Mesenteric fat pad (tissue), 1 donor: ENCODE results near the gene HDAC5. TPM values are rescaled to one million over a fixed set of nuclear protein-coding genes. Genes with fewer than 3 reads are reported as not detected.
"Not testable (repeated sequence)": the region's sequence is repeated elsewhere in the genome, so short reads cannot be mapped to it uniquely, and the experiment has no call there.

Source experiments
- DNase-seq: peaks from one replicate; pipeline ENCODE4 v3.0.0-alpha.2; 2020; ENCODE audit warnings: low spot score
- long read RNA-seq: library from polyadenylated mRNA; unstranded; transcript quantifications from one replicate; pipeline ENCODE4 v2.0.0, GENCODE V29; 2020
- total RNA-seq: library from RNA; stranded (reverse); fragmentation: NEBNext Ultra II Directional; extraction: Animal tissue kit (Norgen Biotek cat#: 25700); gene quantifications from one replicate; pipeline ENCODE4 v1.2.1, GENCODE V29; 2021
- donor health status: DM: yes; HTN: yes; CAD: no.

The HDAC5 gene
- 34.9 TPM for total RNA-seq
- long read RNA-seq, full-length matches to known transcripts, result 9 of 68 reads
- long read RNA-seq, partial matches to known transcripts, result 35 of 68 reads
- long read RNA-seq, other reads (novel, unspliced or antisense), result 24 of 68 reads

DNA sequence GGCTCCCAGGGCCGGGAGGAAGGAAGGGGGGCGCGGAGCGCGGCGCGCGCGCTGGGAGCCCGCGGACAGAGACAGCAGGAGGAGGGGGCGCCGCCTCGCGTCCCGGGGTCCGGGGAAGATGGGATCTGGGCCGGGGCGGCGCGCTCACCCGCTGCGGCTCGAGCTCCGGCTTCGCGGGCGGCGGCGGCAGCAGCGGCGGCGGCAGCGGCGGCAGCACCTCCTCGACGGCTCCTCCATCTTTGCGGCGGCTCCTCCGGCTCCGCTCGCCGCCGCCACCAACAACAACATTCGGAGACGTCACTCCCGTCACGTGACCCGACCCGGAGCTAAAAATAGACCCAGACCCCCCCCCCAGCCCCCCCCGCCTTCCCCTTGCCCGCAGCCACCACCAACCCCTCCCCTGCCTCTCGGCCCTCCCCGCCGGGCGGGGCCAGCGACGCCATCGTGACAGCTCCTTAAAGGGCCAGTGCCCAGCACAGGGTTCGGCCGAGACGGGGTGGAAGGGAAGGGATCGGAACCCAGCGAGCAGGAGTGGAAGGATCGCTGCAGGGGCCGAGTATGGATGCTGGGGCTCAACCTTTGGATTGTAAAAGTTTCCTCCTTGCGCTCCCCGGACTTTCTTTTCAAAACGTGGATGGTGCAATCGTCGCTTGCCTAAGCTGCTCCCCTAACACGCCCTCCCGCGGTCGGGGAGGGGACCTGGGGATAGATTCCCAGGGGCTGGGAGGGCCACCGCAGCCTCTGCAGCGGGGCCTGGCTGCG lies at the start of gene HDAC5:
Gene HDAC5, minus strand, starts transcription at position 286 of the 762 bp plus-strand sequence. CDS start 6,126 bp downstream, outside the sequence.
- peak; percentile 98 for DNase-seq

- DNase-seq, result no peak
Measured at GRCh38 chr17:44171931-44172455, 48.6 kb upstream of the HDAC5 start.

GRCh38 chr17:44170499-44171201 lies 47.2 kb upstream of the HDAC5 start, which contains the start of gene ASB16:
Gene ASB16 (plus strand): TSS chr17:44170704. CDS start chr17:44170790, 86 bp downstream.
- no peak for DNase-seq

DNA sequence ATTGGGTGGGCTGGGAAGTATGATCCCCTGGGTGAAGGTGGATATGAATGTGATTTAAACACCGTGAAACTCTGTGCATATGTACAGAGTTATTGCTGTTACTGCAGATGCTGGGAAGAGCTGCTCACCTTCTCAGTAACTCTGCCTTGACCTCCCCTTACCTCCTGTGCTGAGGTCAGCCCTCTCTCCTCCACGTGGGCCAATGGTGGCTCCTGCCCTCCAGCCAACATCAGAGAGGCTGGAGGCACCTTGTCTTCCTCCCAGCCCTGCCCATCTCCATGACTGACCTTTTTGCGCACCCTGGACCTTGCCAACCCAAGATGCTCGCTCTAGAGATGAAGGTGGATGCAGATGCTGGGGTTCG lies 46.7 kb upstream of the HDAC5 start:
- DNase-seq, result no peak

DNA sequence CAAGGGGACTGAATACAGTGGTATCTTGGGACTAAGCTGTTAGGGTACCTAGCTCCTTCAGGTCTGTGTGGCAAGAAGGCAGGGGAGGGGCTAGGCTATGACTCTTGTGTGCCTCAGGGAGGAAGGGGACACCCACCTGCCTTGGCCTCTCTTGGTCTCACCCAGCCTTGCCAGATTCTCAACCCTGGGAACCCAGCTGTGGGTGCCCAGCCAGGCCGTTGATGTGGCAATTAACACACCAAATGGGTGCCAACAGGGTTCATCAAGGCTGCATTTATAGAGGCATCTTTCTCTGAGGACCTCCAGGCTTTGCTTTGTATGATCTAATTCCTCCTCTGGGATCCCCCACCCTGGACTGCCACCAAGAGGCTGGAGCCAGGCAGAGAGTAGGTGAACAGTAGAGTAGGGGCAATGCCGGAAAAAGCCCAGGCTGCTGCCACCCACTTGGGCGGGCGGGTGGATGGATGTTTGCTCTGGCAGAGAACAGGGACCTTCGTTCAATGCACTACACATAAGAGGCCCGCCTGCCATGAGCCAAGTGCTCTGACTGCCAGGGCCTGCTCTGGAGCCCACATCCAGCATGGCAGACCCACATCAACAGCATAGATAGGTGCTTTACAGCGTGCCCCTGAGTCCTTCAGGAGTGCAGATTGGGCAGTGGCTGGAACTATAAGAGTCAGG lies 43.9 kb upstream of the HDAC5 start:
- DNase-seq, result no peak

DNA sequence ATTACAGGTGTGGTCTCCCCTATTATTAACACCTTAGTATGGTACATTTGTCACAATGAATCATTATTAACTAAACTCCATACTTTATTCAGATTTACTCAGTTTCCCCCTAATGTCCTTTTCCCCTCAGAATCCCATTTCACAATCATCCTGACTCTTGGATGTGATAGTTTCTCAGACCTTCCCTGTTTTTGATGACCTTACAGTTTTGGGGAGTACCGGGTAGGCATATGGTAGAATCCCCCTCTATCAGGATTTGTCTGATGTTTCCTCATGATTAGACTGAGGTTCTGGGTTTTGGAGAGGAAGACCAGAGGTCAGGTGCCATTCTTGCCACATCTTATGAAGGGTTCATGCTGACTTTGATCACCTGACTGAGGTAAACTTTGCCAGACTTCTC lies 41.0 kb upstream of the HDAC5 start:
- no peak for DNase-seq

DNA sequence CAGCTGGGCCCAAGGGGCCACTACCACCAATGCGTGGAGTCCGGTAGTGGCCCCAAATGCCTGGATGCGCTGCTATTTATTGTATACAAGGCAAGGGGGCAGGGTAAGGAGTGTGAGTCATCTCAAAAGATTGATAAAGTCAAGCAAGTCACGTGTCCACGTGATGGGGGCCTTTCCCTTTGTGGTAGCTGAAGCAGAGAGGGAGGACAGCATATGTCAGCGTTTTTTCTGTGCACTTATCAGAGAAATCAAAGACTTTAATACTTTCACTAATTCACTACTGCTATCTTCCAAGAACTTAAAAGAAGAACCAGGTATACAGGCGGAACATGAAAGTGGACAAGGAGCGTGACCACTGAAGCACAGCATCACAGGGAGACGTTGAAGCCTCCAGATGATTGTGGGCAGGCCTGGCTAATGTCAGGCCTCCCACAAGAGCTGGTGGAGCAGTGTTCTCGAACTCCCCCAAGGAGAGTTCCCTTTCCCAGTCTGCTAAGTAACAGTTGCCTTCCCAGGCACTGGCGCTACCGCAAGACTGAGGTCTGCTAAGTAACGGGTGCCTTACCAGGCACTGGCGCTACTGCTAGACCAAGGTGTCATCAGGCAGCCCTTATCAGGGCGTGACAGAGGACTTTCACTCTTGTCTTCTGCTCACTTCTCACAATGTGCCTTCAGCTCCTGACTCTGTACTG lies 36.2 kb upstream of the HDAC5 start:
- no peak for DNase-seq

GRCh38 chr17:44155488-44155887 lies 32.0 kb upstream of the HDAC5 start:
- DNase-seq, result no peak

- no peak for DNase-seq
Measured at GRCh38 chr17:44152875-44153274, 29.4 kb upstream of the HDAC5 start.

- DNase-seq, result no peak
Measured at GRCh38 chr17:44149750-44150329, 26.4 kb upstream of the HDAC5 start.

DNA sequence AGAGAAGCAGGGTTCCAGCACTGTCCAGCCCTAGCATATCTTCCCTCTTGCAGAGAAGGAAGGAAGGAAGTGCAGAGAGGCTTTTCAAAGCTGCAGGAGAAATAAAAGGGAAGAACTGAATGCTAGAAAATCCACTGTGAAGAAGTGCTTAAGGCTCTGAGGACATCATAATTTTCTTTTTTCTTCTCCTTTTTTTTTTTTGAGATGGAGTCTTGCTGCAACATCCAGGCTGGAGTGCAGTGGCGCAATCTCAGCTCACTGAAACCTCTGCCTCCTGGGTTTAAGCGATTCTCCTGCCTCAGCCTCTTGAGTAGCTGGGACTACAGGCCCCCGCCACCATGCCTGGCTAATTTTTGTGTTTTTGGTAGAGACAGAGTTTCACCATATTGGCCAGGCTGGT lies 25.6 kb upstream of the HDAC5 start:
- not testable (repeated sequence) for DNase-seq

GRCh38 chr17:44147812-44148211 lies 24.4 kb upstream of the HDAC5 start:
- no peak for DNase-seq

GRCh38 chr17:44146375-44147346 lies 23.2 kb upstream of the HDAC5 start:
- no peak for DNase-seq

DNA sequence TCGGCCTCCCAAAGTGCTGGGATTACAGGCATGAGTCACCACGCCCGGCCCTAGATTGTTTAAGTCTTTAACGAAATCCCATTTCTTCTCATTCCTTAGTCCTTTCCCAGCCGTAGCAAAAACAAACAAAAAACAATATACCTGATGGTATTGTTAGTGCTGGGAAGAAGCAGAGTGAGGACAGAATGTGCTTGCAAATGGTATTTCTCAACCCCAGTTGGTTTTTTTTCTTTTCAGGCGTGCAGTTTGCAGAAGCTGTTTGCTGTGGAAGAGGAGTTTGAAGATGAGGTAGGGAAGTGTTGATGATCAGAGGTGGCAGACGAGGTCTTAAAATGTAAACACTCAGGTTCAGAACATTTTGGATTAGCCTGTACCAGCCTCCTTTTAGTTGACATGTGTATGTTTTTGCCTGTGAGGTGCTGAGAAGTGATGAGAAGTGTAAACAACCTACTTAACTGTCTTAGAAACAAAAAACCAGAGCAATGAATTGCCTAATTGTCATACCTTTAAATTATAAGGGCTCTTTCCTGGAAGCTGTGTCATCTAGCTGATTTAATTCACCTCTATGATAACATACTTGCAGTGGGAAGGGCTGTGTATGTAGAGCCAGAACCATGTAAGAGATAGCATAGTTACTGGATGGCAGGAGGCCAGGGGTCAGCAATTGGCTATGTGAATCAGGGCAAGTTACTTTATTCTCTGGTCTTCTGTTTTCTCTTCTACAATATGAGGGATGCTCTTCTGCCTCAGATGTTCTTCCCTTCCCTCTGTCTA lies 21.7 kb upstream of the HDAC5 start:
- DNase-seq, result no peak

DNA sequence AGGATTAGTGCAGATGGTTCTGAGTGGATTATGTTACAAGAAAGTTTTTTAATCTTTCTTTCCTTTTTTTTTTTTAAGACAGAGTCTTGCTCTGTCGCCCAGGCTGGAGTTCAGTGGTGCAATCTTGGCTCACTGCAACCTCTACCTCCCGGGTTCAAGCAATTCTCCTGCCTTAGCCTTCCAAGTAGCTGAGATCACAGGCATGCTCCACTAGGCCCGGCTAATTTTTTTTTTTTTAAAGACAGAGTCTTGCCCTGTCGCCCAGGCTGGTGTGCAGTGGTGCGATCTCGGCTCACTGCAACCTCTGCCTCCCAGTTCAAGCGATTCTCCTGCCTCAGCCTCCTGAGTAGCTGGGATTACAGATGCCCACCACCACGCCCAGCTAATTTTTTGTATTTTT lies 20.5 kb upstream of the HDAC5 start:
- not testable (repeated sequence) for DNase-seq

GRCh38 chr17:44137891-44138709 lies 14.7 kb upstream of the HDAC5 start:
- DNase-seq, result peak; percentile 92

GRCh38 chr17:44134752-44135568 lies 11.5 kb upstream of the HDAC5 start:
- DNase-seq, result no peak
